Skeletal muscle tissue (tissue), 4 donors: Measurements from ENCODE around the gene FAM180A. TPM values are rescaled to one million over a fixed set of nuclear protein-coding genes. Genes with fewer than 3 reads are reported as not detected.

Experiments used
- H3K27ac ChIP-seq: one replicate; pipeline ENCODE4 v1.7.0; 2013; ENCODE audit warnings: mild to moderate bottlenecking, low read depth, low read length, inconsistent platforms
- H3K27me3 ChIP-seq, 3 donors: one replicate each; pipeline ENCODE4 v1.7.0; 2013; ENCODE audit warnings: low read length in 3 of 3; ENCODE audit not compliant: control insufficient read depth in 3 of 3, insufficient read depth in 3 of 3
- H3K36me3 ChIP-seq, 3 donors: one replicate each; pipeline ENCODE4 v1.7.0; 2013; ENCODE audit warnings: low read length in 3 of 3; ENCODE audit not compliant: control insufficient read depth in 3 of 3, insufficient read depth in 3 of 3
- H3K4me1 ChIP-seq, 3 donors: one replicate each; pipeline ENCODE4 v1.7.0; 2013; ENCODE audit warnings: low read length in 3 of 3, mild to moderate bottlenecking in 3 of 3; ENCODE audit not compliant: control insufficient read depth in 3 of 3, insufficient read depth in 3 of 3
- H3K4me3 ChIP-seq, 3 donors: one replicate each; pipeline ENCODE4 v1.7.0; 2013; ENCODE audit warnings: low read length in 3 of 3
- H3K9ac ChIP-seq, 3 donors: one replicate each; pipeline ENCODE4 v1.7.0; 2013; ENCODE audit warnings: low read length in 3 of 3, mild to moderate bottlenecking in 3 of 3, moderate library complexity in 2 of 3, low read depth in 1 of 3
- H3K9me3 ChIP-seq, 3 donors: one replicate each; pipeline ENCODE4 v1.7.0; 2013; ENCODE audit warnings: low read length in 3 of 3; ENCODE audit not compliant: control insufficient read depth in 3 of 3
- total RNA-seq: library from RNA; depleted of rRNA; stranded (reverse); fragments of >200 nt; gene quantifications from one replicate; pipeline ENCODE4 v1.2.3, GENCODE V29; 2014
- donor health status: Osteomylitis.

The FAM180A gene
- total RNA-seq, 1 donor from 2014 or later, result 0.52 TPM

GRCh38 chr7:135772639-135773222 lies 24.1 kb upstream of the FAM180A start:
- no peak overlapping the region for H3K4me3 ChIP-seq
- no peak overlapping the region for H3K27ac ChIP-seq
- peaks cover 3 to 21% (median 12%) of the 10 kb centered on the region in 3 donors for H3K4me1 ChIP-seq
- no peak overlapping the region for H3K9ac ChIP-seq
- no peaks in the 10 kb centered on the region for H3K9me3 ChIP-seq
- H3K27me3 ChIP-seq, result no peaks in the 10 kb centered on the region
- H3K36me3 ChIP-seq, result no peaks in the 10 kb centered on the region

- Histone ChIP-seq H3K36me3 (no peaks in the 10 kb centered on the region), H3K27me3 (no peaks in the 10 kb centered on the region), H3K9me3 (no peaks in the 10 kb centered on the region), H3K4me1 (peaks cover 3 to 21% (median 12%) of the 10 kb centered on the region in 3 donors), H3K9ac (no peak overlapping the region), H3K27ac (no peak overlapping the region), H3K4me3 (no peak overlapping the region)
These were observed 23.5 kb upstream of the FAM180A start for GRCh38 chr7:135771961-135772638.

- H3K9ac ChIP-seq, result no peak overlapping the region
- no peaks in the 10 kb centered on the region for H3K27me3 ChIP-seq
- H3K9me3 ChIP-seq, result no peaks in the 10 kb centered on the region
- no peaks in the 10 kb centered on the region for H3K36me3 ChIP-seq
- H3K4me3 ChIP-seq, result no peak overlapping the region
- peaks cover 3 to 21% (median 12%) of the 10 kb centered on the region in 3 donors for H3K4me1 ChIP-seq
- H3K27ac ChIP-seq, result no peak overlapping the region
These were observed 22.4 kb upstream of the FAM180A start for GRCh38 chr7:135771051-135771450.

- Histone ChIP-seq H3K4me1 (peaks cover 3 to 21% (median 12%) of the 10 kb centered on the region in 3 donors), H3K9me3 (no peaks in the 10 kb centered on the region), H3K27ac (no peak overlapping the region), H3K9ac (no peak overlapping the region), H3K27me3 (no peaks in the 10 kb centered on the region), H3K36me3 (no peaks in the 10 kb centered on the region), H3K4me3 (no peak overlapping the region)
These were observed 21.6 kb upstream of the FAM180A start for GRCh38 chr7:135770139-135770710.

- H3K27me3 ChIP-seq, result no peaks in the 10 kb centered on the region
- peak overlapping the region in 1 of 3 donors; percentile 12 for H3K9ac ChIP-seq
- no peaks in the 10 kb centered on the region for H3K36me3 ChIP-seq
- no peaks in the 10 kb centered on the region for H3K9me3 ChIP-seq
- H3K27ac ChIP-seq, result no peak overlapping the region
- H3K4me3 ChIP-seq, result no peak overlapping the region
- H3K4me1 ChIP-seq, result peaks cover 2 to 20% (median 8%) of the 10 kb centered on the region in 3 donors
These were observed 20.6 kb upstream of the FAM180A start for GRCh38 chr7:135769005-135769802.

GRCh38 chr7:135768467-135768866 lies 19.9 kb upstream of the FAM180A start:
- H3K27ac ChIP-seq, result no peak overlapping the region
- no peak overlapping the region for H3K4me3 ChIP-seq
- H3K9me3 ChIP-seq, result no peaks in the 10 kb centered on the region
- H3K36me3 ChIP-seq, result no peaks in the 10 kb centered on the region
- H3K4me1 ChIP-seq, result peaks cover 0 to 14% (median 6%) of the 10 kb centered on the region in 3 donors
- H3K9ac ChIP-seq, result no peak overlapping the region
- H3K27me3 ChIP-seq, result no peaks in the 10 kb centered on the region

- Histone ChIP-seq H3K27ac (no peak overlapping the region), H3K4me1 (peaks cover 0 to 13% (median 6%) of the 10 kb centered on the region in 3 donors), H3K36me3 (no peaks in the 10 kb centered on the region), H3K27me3 (no peaks in the 10 kb centered on the region), H3K4me3 (no peak overlapping the region), H3K9ac (no peak overlapping the region), H3K9me3 (no peaks in the 10 kb centered on the region)
These were observed 19.5 kb upstream of the FAM180A start for GRCh38 chr7:135768064-135768463.

- Histone ChIP-seq H3K27me3 (peaks cover 0 to 3% (median 0%) of the 10 kb centered on the region in 3 donors), H3K36me3 (no peaks in the 10 kb centered on the region), H3K9ac (no peak overlapping the region), H3K4me3 (no peak overlapping the region), H3K9me3 (no peaks in the 10 kb centered on the region), H3K27ac (no peak overlapping the region), H3K4me1 (peaks cover 5 to 13% (median 7%) of the 10 kb centered on the region in 3 donors)
These were observed 14.6 kb upstream of the FAM180A start for GRCh38 chr7:135763261-135763660.

- Histone ChIP-seq H3K27ac (peak overlapping the region; percentile 21), H3K36me3 (no peaks in the 10 kb centered on the region), H3K9ac (no peak overlapping the region), H3K4me3 (no peak overlapping the region), H3K9me3 (no peaks in the 10 kb centered on the region), H3K27me3 (peaks cover 0 to 3% (median 0%) of the 10 kb centered on the region in 3 donors), H3K4me1 (peaks cover 10 to 14% (median 11%) of the 10 kb centered on the region in 3 donors)
These were observed 13.3 kb upstream of the FAM180A start for GRCh38 chr7:135761751-135762488.
